Uterus (tissue), 4 donors: ENCODE results near the gene BUD31. TPM values are rescaled to one million over a fixed set of nuclear protein-coding genes. Genes with fewer than 3 reads are reported as not detected.
"Not testable (repeated sequence)": the region's sequence is repeated elsewhere in the genome, so short reads cannot be mapped to it uniquely, and the experiment has no call there.

ENCODE experiments used
- DNase-seq, 2 donors: peaks; one replicate each; pipeline ENCODE4 v3.0.0-alpha.2; 2019 to 2020
- H3K27ac ChIP-seq, 2 donors: fragments of 200-600 bp; sonication (generic); 1 replicate in 1 of 2; 2 replicates in 1 of 2; pipeline ENCODE4 v1.5.1; 2016 to 2018
- H3K27me3 ChIP-seq, 2 donors: fragments of 200-600 bp; sonication (generic); one replicate each; pipeline ENCODE4 v1.5.1; 2018 to 2019; ENCODE audit warnings: control low read depth in 1 of 2
- H3K36me3 ChIP-seq, 2 donors: fragments of 200-600 bp; sonication (generic); one replicate each; pipeline ENCODE4 v1.5.1; 2019; ENCODE audit warnings: control low read depth in 1 of 2
- H3K4me1 ChIP-seq, 2 donors: fragments of 200-600 bp; sonication (generic); one replicate each; pipeline ENCODE4 v1.5.1; 2018 to 2019; ENCODE audit warnings: control low read depth in 1 of 2
- H3K4me3 ChIP-seq, 2 donors: fragments of 200-600 bp; sonication (generic); 1 replicate in 1 of 2; 2 replicates in 1 of 2; pipeline ENCODE4 v1.5.1; 2018 to 2019; ENCODE audit warnings: mild to moderate bottlenecking in 1 of 2
- H3K9me3 ChIP-seq, 2 donors: fragments of 200-600 bp; sonication (generic); one replicate each; pipeline ENCODE4 v1.5.1; 2019; ENCODE audit warnings: control low read depth in 1 of 2
- POLR2A ChIP-seq, 2 donors: fragments of 450-650 bp; IDR thresholded peaks; one replicate each; pipeline ENCODE4 v1.6.1; 2016; ENCODE audit warnings: antibody characterized with exemption in 2 of 2, mild to moderate bottlenecking in 1 of 2, moderate library complexity in 1 of 2
- intact Hi-C: fragments of 100-400 bp; cut with DNase I; formaldehyde crosslinking; loops from one replicate; pipeline ENCODE4 v1.15.1; 2023; ENCODE audit warnings: low total_unique reads
- total RNA-seq, 4 donors: library from RNA; depleted of rRNA in 3 of 4; stranded (reverse); fragments of >200 nt in 3 of 4; gene quantifications; one replicate each; pipeline versions ENCODE4 v1.1.0 to v1.2.4, GENCODE V29; 2014 to 2023
- TF ChIP-seq, protein P1 (sequence below), 4 experiments: fragments of 200-600 bp in 2 of 4; fragments of 450-650 bp in 2 of 4; sonication (generic) in 2 of 4; IDR thresholded peaks; one replicate each; pipeline ENCODE4 v1.5.1; 2016 to 2019; ENCODE audit warnings: antibody characterized with exemption in 4 of 4, mild to moderate bottlenecking in 2 of 4, moderate library complexity in 1 of 4
- donor health status: DM: yes; HTN: yes; CAD: no.

Gene BUD31
- total RNA-seq, 4 donors from 2014 or later, result 29.4 to 93.2 (median 54.4) TPM

DNA sequence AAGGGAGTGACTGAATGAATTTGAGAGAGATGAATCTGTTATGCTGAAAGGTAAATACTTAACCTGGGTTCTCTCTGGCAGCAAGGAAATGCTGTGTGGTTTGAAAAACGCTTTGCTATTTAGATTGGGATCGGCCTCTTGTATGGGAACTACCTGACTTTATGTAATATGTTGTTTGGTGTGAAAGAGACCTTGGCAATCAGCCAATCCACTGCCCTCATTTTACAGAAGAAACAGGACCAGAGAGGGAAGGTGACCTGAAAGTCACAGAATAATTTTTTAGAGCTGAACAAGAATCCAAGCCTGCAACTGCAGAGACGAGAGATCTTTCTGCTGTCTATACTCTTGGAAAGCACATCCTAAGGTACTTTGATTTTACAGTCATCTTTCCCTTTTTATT, 1.0 kb downstream of the BUD31 start:
- peak overlapping the region; percentile 93 to 98 for H3K27ac ChIP-seq
- H3K4me1 ChIP-seq, result peaks cover 3 to 19% of the 10 kb centered on the region in 2 donors
- no peaks in the 10 kb centered on the region for H3K36me3 ChIP-seq
- DNase-seq, result no peak
- H3K9me3 ChIP-seq, result no peaks in the 10 kb centered on the region
- no peak for TF ChIP-seq POLR2A (IDR thresholded peaks at IDR 0.05)
- TF ChIP-seq, protein P1, sequence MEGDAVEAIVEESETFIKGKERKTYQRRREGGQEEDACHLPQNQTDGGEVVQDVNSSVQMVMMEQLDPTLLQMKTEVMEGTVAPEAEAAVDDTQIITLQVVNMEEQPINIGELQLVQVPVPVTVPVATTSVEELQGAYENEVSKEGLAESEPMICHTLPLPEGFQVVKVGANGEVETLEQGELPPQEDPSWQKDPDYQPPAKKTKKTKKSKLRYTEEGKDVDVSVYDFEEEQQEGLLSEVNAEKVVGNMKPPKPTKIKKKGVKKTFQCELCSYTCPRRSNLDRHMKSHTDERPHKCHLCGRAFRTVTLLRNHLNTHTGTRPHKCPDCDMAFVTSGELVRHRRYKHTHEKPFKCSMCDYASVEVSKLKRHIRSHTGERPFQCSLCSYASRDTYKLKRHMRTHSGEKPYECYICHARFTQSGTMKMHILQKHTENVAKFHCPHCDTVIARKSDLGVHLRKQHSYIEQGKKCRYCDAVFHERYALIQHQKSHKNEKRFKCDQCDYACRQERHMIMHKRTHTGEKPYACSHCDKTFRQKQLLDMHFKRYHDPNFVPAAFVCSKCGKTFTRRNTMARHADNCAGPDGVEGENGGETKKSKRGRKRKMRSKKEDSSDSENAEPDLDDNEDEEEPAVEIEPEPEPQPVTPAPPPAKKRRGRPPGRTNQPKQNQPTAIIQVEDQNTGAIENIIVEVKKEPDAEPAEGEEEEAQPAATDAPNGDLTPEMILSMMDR (IDR thresholded peaks at IDR 0.05), result no peak
- intact Hi-C loops, result no loop called here
- H3K4me3 ChIP-seq, result peak overlapping the region; percentile 78 to 84
- no peaks in the 10 kb centered on the region for H3K27me3 ChIP-seq

DNA sequence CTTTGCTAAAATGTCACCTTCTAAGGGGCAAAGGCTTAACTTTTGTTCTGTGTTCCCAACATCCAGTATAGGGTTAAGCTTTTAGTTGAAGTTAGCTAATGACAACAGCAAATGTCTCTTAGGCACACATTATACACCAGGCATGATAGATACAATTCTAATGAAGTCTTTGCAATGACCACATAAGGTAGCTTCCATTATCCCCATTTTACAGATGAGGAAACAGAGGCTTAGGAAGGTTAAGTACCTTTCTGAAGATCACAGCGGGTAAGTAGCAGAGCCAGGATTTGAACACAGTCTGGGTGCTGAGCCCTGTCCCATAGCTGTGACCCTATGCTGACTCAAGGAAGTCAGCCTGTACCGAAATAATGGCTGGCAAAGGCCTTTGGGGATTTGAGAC, 1.9 kb downstream of the BUD31 start:
- Histone ChIP-seq H3K27me3 (no peaks in the 10 kb centered on the region), H3K4me1 (peaks cover 3 to 18% of the 10 kb centered on the region in 2 donors), H3K4me3 (no peak overlapping the region), H3K27ac (no peak overlapping the region), H3K9me3 (no peaks in the 10 kb centered on the region), H3K36me3 (no peaks in the 10 kb centered on the region)
- DNase-seq, result no peak
- TF ChIP-seq POLR2A (IDR thresholded peaks at IDR 0.05), result no peak
- TF ChIP-seq, protein P1 (IDR thresholded peaks at IDR 0.05), result no peak
- intact Hi-C loops, result no loop called here

DNA sequence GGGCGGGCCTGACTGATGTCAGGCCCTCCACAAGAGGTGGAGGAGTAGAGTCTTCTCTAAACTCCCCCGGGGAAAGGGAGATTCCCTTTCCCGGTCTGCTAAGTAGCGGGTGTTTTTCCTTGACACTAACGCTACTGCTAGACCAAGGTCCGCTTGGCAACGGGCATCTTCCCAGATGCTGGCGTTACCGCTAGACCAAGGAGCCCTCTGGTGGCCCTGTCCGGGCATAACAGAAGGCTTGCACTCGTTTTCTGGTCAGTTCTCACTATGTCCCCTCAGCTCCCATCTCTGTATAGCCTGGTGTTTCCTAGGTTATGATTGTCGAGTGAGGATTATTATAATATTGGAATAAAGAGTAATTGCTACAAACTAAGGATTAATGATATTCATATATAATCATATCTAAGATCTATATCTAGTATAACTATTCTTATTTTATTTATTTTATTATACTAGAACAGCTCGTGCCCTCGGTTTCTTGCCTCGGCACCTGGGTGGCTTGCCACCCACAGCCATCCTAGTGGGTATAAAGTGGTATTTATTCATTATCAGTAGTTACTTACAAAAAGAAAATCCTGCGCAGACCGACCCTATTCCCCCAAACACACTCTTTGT, 6.9 kb downstream of the BUD31 start:
- not testable (repeated sequence) for H3K27ac ChIP-seq

DNA sequence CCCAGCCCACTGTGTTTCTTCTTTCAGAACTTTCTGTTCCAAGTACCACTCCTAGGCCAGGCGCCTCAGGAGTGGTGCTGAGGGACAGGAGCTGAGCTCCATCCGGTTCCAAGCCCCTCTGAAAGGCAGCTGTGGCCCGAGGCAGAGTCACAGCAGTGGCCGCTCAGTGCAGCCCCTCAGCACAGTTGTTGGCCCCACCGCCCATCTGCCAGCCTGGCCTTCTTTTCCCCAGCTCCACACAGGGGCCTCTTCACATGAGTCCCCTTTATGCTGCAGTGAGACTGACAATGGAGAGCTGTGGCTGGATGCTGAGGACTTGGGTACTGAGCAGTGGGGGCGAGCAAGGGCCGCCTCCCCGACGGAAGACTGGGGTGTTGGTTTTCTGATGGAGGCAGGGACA, 9.5 kb downstream of the BUD31 start:
- TF ChIP-seq, protein P1 (IDR thresholded peaks at IDR 0.05), result no peak
- no peak for TF ChIP-seq POLR2A (IDR thresholded peaks at IDR 0.05)
- no peaks in the 10 kb centered on the region for H3K36me3 ChIP-seq

More for the DNA sequence above, 6.9 kb downstream of the BUD31 start:
- H3K4me1 ChIP-seq, H3K27me3 ChIP-seq, H3K9me3 ChIP-seq, intact Hi-C loops, H3K4me3 ChIP-seq, H3K36me3 ChIP-seq: not testable (repeated sequence)
- TF ChIP-seq, protein P1 (IDR thresholded peaks at IDR 0.05), result peak; percentile 29 to 64 (median 52)
- DNase-seq, result peak; percentile 64 to 71

DNA sequence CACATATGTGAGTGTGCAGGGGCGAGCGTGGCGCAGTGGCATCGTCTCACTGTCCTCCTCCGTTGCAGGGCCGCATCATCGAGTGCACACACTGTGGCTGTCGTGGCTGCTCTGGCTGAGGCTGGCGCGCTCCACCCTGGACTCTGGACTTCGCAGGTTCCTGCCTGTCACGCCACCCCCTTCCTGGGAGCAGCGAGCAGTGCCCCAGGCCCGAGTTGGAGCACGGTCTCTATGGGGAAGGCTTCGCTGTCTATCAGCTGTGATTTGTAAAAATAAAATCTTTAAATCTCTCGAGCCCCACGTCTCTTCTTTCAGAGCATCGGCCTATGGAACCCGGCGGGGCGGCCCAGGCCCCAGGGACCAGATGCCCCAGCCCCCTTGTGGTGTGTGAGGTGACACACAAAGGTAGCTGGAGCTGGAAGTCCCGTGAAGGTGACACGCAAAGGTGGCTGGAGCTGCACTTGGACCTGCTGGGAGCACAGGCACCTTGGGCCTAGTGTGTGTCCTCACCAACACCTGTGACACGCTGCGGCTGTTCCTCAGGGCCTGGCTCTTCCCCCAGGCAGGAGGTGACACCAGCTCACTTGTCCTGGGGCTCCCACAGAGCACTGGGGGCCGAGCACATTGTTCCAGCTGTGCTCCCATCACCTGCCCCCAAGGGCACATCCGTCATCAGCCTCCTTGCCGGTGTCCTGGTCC, 10.7 kb downstream of the BUD31 start:
- Histone ChIP-seq H3K4me1 (no peaks in the 10 kb centered on the region), H3K4me3 (no peak overlapping the region), H3K27me3 (no peaks in the 10 kb centered on the region), H3K36me3 (no peaks in the 10 kb centered on the region), H3K27ac (no peak overlapping the region), H3K9me3 (no peaks in the 10 kb centered on the region)
- DNase-seq, result no peak
- TF ChIP-seq POLR2A (IDR thresholded peaks at IDR 0.05), result no peak
- TF ChIP-seq, protein P1 (IDR thresholded peaks at IDR 0.05), result no peak
- intact Hi-C loops, result no loop called here

More for the DNA sequence above, 9.5 kb downstream of the BUD31 start:
- DNase-seq, result no peak
- H3K9me3 ChIP-seq, result no peaks in the 10 kb centered on the region
- H3K4me3 ChIP-seq, result no peak overlapping the region
- H3K4me1 ChIP-seq, result no peaks in the 10 kb centered on the region
- no peaks in the 10 kb centered on the region for H3K27me3 ChIP-seq
- no peak overlapping the region for H3K27ac ChIP-seq
- intact Hi-C loops, result no loop called here
